Measurements from ENCODE around the gene COPA.
"Not testable (repeated sequence)": the region's sequence is repeated elsewhere in the genome, so short reads cannot be mapped to it uniquely, and the experiment has no call there.

The COPA gene

GRCh38 chr1:160342953-160343869, at the start of gene COPA, which contains the start of gene NCSTN:
Gene COPA (minus strand): TSS chr1:160343250. CDS start chr1:160343170, 80 bp downstream.
Gene NCSTN (plus strand): TSS chr1:160343383. CDS start chr1:160343397, 14 bp downstream.
- peak; percentile 84 for DNase-seq (ENCODE audit: low read depth, low spot score)

GRCh38 chr1:160388406-160388805, 45.4 kb upstream of the COPA start:
- DNase-seq (ENCODE audit: low read depth, low spot score): not testable (repeated sequence)

- DNase-seq (ENCODE audit: low read depth, low spot score): not testable (repeated sequence)
These were observed 41.8 kb upstream of the COPA start for GRCh38 chr1:160384812-160385211.

- no peak for DNase-seq (ENCODE audit: low read depth, low spot score)
These were observed 34.6 kb upstream of the COPA start for GRCh38 chr1:160377585-160378206.

GRCh38 chr1:160376525-160377131, 33.6 kb upstream of the COPA start:
- DNase-seq (ENCODE audit: low read depth, low spot score): peak; percentile 84

GRCh38 chr1:160375788-160376524, 32.9 kb upstream of the COPA start:
- no peak for DNase-seq (ENCODE audit: low read depth, low spot score)

- no peak for DNase-seq (ENCODE audit: low read depth, low spot score)
These were observed 31.5 kb upstream of the COPA start for GRCh38 chr1:160374306-160375110.

GRCh38 chr1:160373696-160374095, 30.6 kb upstream of the COPA start:
- no peak for DNase-seq (ENCODE audit: low read depth, low spot score)

GRCh38 chr1:160371756-160372155, 28.7 kb upstream of the COPA start:
- DNase-seq (ENCODE audit: low read depth, low spot score): no peak

- DNase-seq (ENCODE audit: low read depth, low spot score): no peak
These were observed 28.2 kb upstream of the COPA start for GRCh38 chr1:160371346-160371631.

- no peak for DNase-seq (ENCODE audit: low read depth, low spot score)
These were observed 27.7 kb upstream of the COPA start for GRCh38 chr1:160370561-160371345.

GRCh38 chr1:160369087-160369486, 26.0 kb upstream of the COPA start:
- no peak for DNase-seq (ENCODE audit: low read depth, low spot score)

- no peak for DNase-seq (ENCODE audit: low read depth, low spot score)
These were observed 25.2 kb upstream of the COPA start for GRCh38 chr1:160367934-160368923.

GRCh38 chr1:160367516-160367900, 24.5 kb upstream of the COPA start:
- DNase-seq (ENCODE audit: low read depth, low spot score): no peak

- DNase-seq (ENCODE audit: low read depth, low spot score): no peak
These were observed 23.9 kb upstream of the COPA start, which contains the start of gene NHLH1 for GRCh38 chr1:160366731-160367515. Gene NHLH1 (plus strand): TSS chr1:160367071. CDS start chr1:160370732, 3,661 bp downstream.

GRCh38 chr1:160365325-160365724, 22.3 kb upstream of the COPA start:
- DNase-seq (ENCODE audit: low read depth, low spot score): no peak

GRCh38 chr1:160363951-160364735, 21.1 kb upstream of the COPA start:
- no peak for DNase-seq (ENCODE audit: low read depth, low spot score)

All from iPS DF 19.7 (cell line).